Mucosa of gallbladder (tissue), 1 donor: ENCODE data around the gene CCDC9. TPM values are rescaled to one million over a fixed set of nuclear protein-coding genes. Genes with fewer than 3 reads are reported as not detected.
A peak's percentile ranks its signal among the peaks of the same experiment; 100 is the strongest.

Source experiments
- DNase-seq: peaks from one replicate; pipeline ENCODE4 v3.0.0-alpha.2; 2020; ENCODE audit warnings: low spot score
- total RNA-seq: library from RNA; stranded (reverse); gene quantifications from one replicate; pipeline ENCODE4 v1.2.1, GENCODE V29; 2021
- donor health status: DM: no; HTN: no; CAD: no.

The CCDC9 gene
- 32.5 TPM for total RNA-seq

- DNase-seq: peak; percentile 96
These were observed at the start of gene CCDC9 for GRCh38 chr19:47255879-47256692. Gene CCDC9, plus strand, starts transcription at chr19:47256525. Its CDS starts 1,876 bp downstream, at chr19:47258401.

- no peak for DNase-seq
These were observed 46.8 kb upstream of the CCDC9 start for GRCh38 chr19:47209319-47210179.

- DNase-seq: no peak
These were observed 46.2 kb upstream of the CCDC9 start for GRCh38 chr19:47210180-47210490.

- peak; percentile 88 for DNase-seq
These were observed 45.5 kb upstream of the CCDC9 start for GRCh38 chr19:47210689-47211316.

GRCh38 chr19:47215581-47215980 is 40.7 kb upstream of the CCDC9 start:
- DNase-seq: no peak

- no peak for DNase-seq
These were observed 35.1 kb upstream of the CCDC9 start for GRCh38 chr19:47221080-47221841.

- DNase-seq: no peak
These were observed 34.4 kb upstream of the CCDC9 start for GRCh38 chr19:47221890-47222289.

GRCh38 chr19:47225746-47226425 is 30.4 kb upstream of the CCDC9 start:
- DNase-seq: peak; percentile 90

- DNase-seq: peak; percentile 81
These were observed 29.6 kb upstream of the CCDC9 start for GRCh38 chr19:47226426-47227351.

GRCh38 chr19:47227352-47228167 is 28.8 kb upstream of the CCDC9 start:
- DNase-seq: peak; percentile 80

GRCh38 chr19:47228168-47228936 is 28.0 kb upstream of the CCDC9 start:
- DNase-seq: no peak

GRCh38 chr19:47228937-47229675 is 27.2 kb upstream of the CCDC9 start:
- DNase-seq: no peak

GRCh38 chr19:47229676-47230053 is 26.7 kb upstream of the CCDC9 start:
- no peak for DNase-seq

- peak; percentile 62 for DNase-seq
These were observed 26.0 kb upstream of the CCDC9 start for GRCh38 chr19:47230054-47230920.

GRCh38 chr19:47230921-47231214 is 25.5 kb upstream of the CCDC9 start, which contains the start of gene BBC3:
Gene BBC3, minus strand, starts transcription at chr19:47231199. Its CDS starts 2,768 bp downstream, at chr19:47228431.
- DNase-seq: no peak

- DNase-seq: peak; percentile 89
These were observed 24.9 kb upstream of the CCDC9 start for GRCh38 chr19:47231215-47232054.
